Testis (tissue), 3 donors: ENCODE results near the gene PYGO1. TPM values are rescaled to one million over a fixed set of nuclear protein-coding genes. Genes with fewer than 3 reads are reported as not detected.

Experiments used
- DNase-seq: peaks from one replicate; pipeline ENCODE4 v3.0.0-alpha.2; 2019
- H3K27ac ChIP-seq, 2 donors: fragments of 200-600 bp; sonication (generic); one replicate each; pipeline ENCODE4 v1.5.1; 2019
- H3K27me3 ChIP-seq: fragments of 200-600 bp; sonication (generic); one replicate; pipeline ENCODE4 v1.5.1; 2019
- H3K36me3 ChIP-seq: fragments of 200-600 bp; sonication (generic); one replicate; pipeline ENCODE4 v1.5.1; 2017; ENCODE audit warnings: low read depth; ENCODE audit errors: missing control alignments
- H3K4me1 ChIP-seq: fragments of 200-600 bp; sonication (generic); one replicate; pipeline ENCODE4 v1.5.1; 2019
- H3K4me3 ChIP-seq, 2 donors: fragments of 200-600 bp; sonication (generic); one replicate each; pipeline ENCODE4 v1.5.1; 2017 to 2019
- H3K9me3 ChIP-seq: fragments of 200-600 bp; sonication (generic); one replicate; pipeline ENCODE4 v1.5.1; 2017
- CTCF ChIP-seq, 3 experiments: fragments of 450-650 bp in 2 of 3; fragments of 200-600 bp in 1 of 3; sonication (generic) in 1 of 3; IDR thresholded peaks; one replicate each; pipeline ENCODE4 v1.5.1; 2016 to 2019; ENCODE audit warnings: antibody characterized with exemption in 3 of 3, mild to moderate bottlenecking in 2 of 3, moderate library complexity in 1 of 3
- POLR2A ChIP-seq: fragments of 450-650 bp; IDR thresholded peaks from one replicate; pipeline ENCODE4 v1.6.1; 2017; ENCODE audit warnings: antibody characterized with exemption, mild to moderate bottlenecking, moderate library complexity
- WGBS, 2 donors: methylation state at CpG; one replicate each; pipeline ENCODE4 v1.1.5; 2018; 5-methylcytosine and 5-hydroxymethylcytosine counted together
- intact Hi-C: fragments of 100-400 bp; cut with DNase I; formaldehyde crosslinking; loops from one replicate; pipeline ENCODE4 v1.15.1; 2023; ENCODE audit warnings: low total_unique reads
- polyA plus RNA-seq: library from polyadenylated mRNA; stranded (reverse); fragments of 350-450 nt; fragmentation: Illumina TruSeq; extraction: RNeasy Lipid Tissue Mini Kit (QIAGEN cat#74804); gene quantifications from one replicate; pipeline ENCODE4 v1.2.3, GENCODE V29; 2014; ENCODE audit warnings: low read depth, low replicate concordance; ENCODE audit not compliant: insufficient read depth
- total RNA-seq, 2 donors: library from RNA; depleted of rRNA; stranded (reverse); fragments of >200 nt; gene quantifications; one replicate each; pipeline ENCODE4 v1.2.3, GENCODE V29; 2016

Gene PYGO1
- total and polyA plus RNA-seq, 3 donors from 2014 or later: 5.4 to 8.6 (median 8.5) TPM

GRCh38 chr15:55562601-55563000 is 25.5 kb downstream of the PYGO1 start:
- TF ChIP-seq POLR2A: no peak
- TF ChIP-seq CTCF (IDR thresholded peaks at IDR 0.05): no peak
- WGBS, 2 donors: 66 to 85% methylated on average over 3 of the region's 3 CpGs

GRCh38 chr15:55555089-55555488 is 33.1 kb downstream of the PYGO1 start:
- H3K36me3 ChIP-seq: no peaks in the 10 kb centered on the region
- TF ChIP-seq POLR2A (no peak), CTCF (IDR thresholded peaks at IDR 0.05) (no peak)
- no peak overlapping the region for H3K27ac ChIP-seq
- H3K27me3 ChIP-seq: no peaks in the 10 kb centered on the region
- no peak for DNase-seq
- H3K4me3 ChIP-seq: no peak overlapping the region
- no peaks in the 10 kb centered on the region for H3K9me3 ChIP-seq
- H3K4me1 ChIP-seq: no peaks in the 10 kb centered on the region
- WGBS, 2 donors: 87 to 91% methylated on average over 4 of the region's 4 CpGs
- intact Hi-C loops: no loop called here

More at GRCh38 chr15:55562601-55563000, 25.5 kb downstream of the PYGO1 start:
- intact Hi-C loops: no loop called here
- no peak for DNase-seq
- no peaks in the 10 kb centered on the region for H3K9me3 ChIP-seq
- no peaks in the 10 kb centered on the region for H3K4me1 ChIP-seq
- H3K4me3 ChIP-seq: no peak overlapping the region
- H3K27me3 ChIP-seq: no peaks in the 10 kb centered on the region
- no peaks in the 10 kb centered on the region for H3K36me3 ChIP-seq
- H3K27ac ChIP-seq: no peak overlapping the region

- Histone ChIP-seq H3K27ac (no peak overlapping the region), H3K9me3 (no peaks in the 10 kb centered on the region), H3K36me3 (no peaks in the 10 kb centered on the region), H3K4me3 (no peak overlapping the region), H3K4me1 (no peaks in the 10 kb centered on the region), H3K27me3 (no peaks in the 10 kb centered on the region)
- WGBS, 2 donors: 83% methylated on average over 2 of the region's 2 CpGs; no CpG with 5 or more reads in 1 of the 2 donors
- no peak for DNase-seq
- intact Hi-C loops: no loop called here
- TF ChIP-seq POLR2A: no peak
- TF ChIP-seq CTCF (IDR thresholded peaks at IDR 0.05): no peak
These were observed 35.2 kb downstream of the PYGO1 start for GRCh38 chr15:55552926-55553325.

GRCh38 chr15:55552451-55552850 is 35.7 kb downstream of the PYGO1 start:
- no peak for TF ChIP-seq CTCF (IDR thresholded peaks at IDR 0.05)
- TF ChIP-seq POLR2A: no peak
- Histone ChIP-seq H3K27me3 (no peaks in the 10 kb centered on the region), H3K4me3 (no peak overlapping the region), H3K9me3 (no peaks in the 10 kb centered on the region), H3K27ac (no peak overlapping the region), H3K36me3 (no peaks in the 10 kb centered on the region), H3K4me1 (no peaks in the 10 kb centered on the region)
- intact Hi-C loops: no loop called here
- no peak for DNase-seq
- 89 to 93% methylated on average over 3 to 5 of the region's 5 CpGs for WGBS, 2 donors

- Histone ChIP-seq H3K4me1 (no peaks in the 10 kb centered on the region), H3K36me3 (no peaks in the 10 kb centered on the region), H3K9me3 (no peaks in the 10 kb centered on the region), H3K27ac (no peak overlapping the region), H3K4me3 (no peak overlapping the region), H3K27me3 (no peaks in the 10 kb centered on the region)
- no peak for DNase-seq
- intact Hi-C loops: no loop called here
- 84 to 86% methylated on average over 1 of the region's 1 CpG for WGBS, 2 donors
- no peak for TF ChIP-seq POLR2A
- TF ChIP-seq CTCF (IDR thresholded peaks at IDR 0.05): no peak
These were observed 38.8 kb downstream of the PYGO1 start for GRCh38 chr15:55549305-55549704.
